OCI-M2 (cell line): ENCODE data around the gene PRKCH.
"Not testable (repeated sequence)": the region's sequence is repeated elsewhere in the genome, so short reads cannot be mapped to it uniquely, and the experiment has no call there.

Experiments
- DNase-seq: peaks from one replicate; lab custom pipeline; 2025; ENCODE audit not compliant: unreplicated experiment; lab: John Stamatoyannopoulos, UW

PRKCH gene

GRCh38 chr14:61526405-61527312, 205.3 kb downstream of the PRKCH start:
- no peak for DNase-seq

- no peak for DNase-seq
Measured at GRCh38 chr14:61527325-61528100, 206.1 kb downstream of the PRKCH start.

GRCh38 chr14:61528591-61529021, 207.2 kb downstream of the PRKCH start:
- no peak for DNase-seq

- not testable (repeated sequence) for DNase-seq
Measured at GRCh38 chr14:61529360-61529759, 208.0 kb downstream of the PRKCH start.

- no peak for DNase-seq
Measured at GRCh38 chr14:61530296-61530695, 208.9 kb downstream of the PRKCH start.

- DNase-seq = no peak
Measured at GRCh38 chr14:61530896-61531295, 209.5 kb downstream of the PRKCH start.

GRCh38 chr14:61531465-61532122, 210.2 kb downstream of the PRKCH start:
- no peak for DNase-seq

GRCh38 chr14:61532123-61532505, 210.7 kb downstream of the PRKCH start:
- DNase-seq = no peak

- no peak for DNase-seq
Measured at GRCh38 chr14:61532763-61533162, 211.4 kb downstream of the PRKCH start.

GRCh38 chr14:61533513-61534255, 212.3 kb downstream of the PRKCH start:
- DNase-seq = no peak

- DNase-seq = no peak
Measured at GRCh38 chr14:61535032-61535431, 213.7 kb downstream of the PRKCH start.

GRCh38 chr14:61535458-61535857, 214.1 kb downstream of the PRKCH start:
- no peak for DNase-seq

- DNase-seq = no peak
Measured at GRCh38 chr14:61536661-61537562, 215.5 kb downstream of the PRKCH start.

- DNase-seq = no peak
Measured at GRCh38 chr14:61537563-61538463, 216.4 kb downstream of the PRKCH start.

- DNase-seq = no peak
Measured at GRCh38 chr14:61538464-61539022, 217.2 kb downstream of the PRKCH start.

GRCh38 chr14:61539631-61540030, 218.3 kb downstream of the PRKCH start:
- DNase-seq = no peak

- no peak for DNase-seq
Measured at GRCh38 chr14:61540931-61541330, 219.6 kb downstream of the PRKCH start.
